GM21529 (cell line): ENCODE results near the gene SENP8.
"Not testable (repeated sequence)": the region's sequence is repeated elsewhere in the genome, so short reads cannot be mapped to it uniquely, and the experiment has no call there.

ENCODE experiments used
- ATAC-seq: cut with Tn5 transposase; IDR thresholded peaks from one replicate; pipeline ENCODE4 v1.9.1; 2021; ENCODE audit not compliant: unreplicated experiment

SENP8 gene

GRCh38 chr15:72118017-72118978, at the start of gene SENP8, which contains the start of gene MYO9A:
TSS of gene SENP8 (plus strand) at chr15:72118403. CDS start at chr15:72139624, 21,221 bp downstream.
TSS of gene MYO9A (minus strand) at chr15:72118150. CDS start at chr15:72046563, 71,587 bp downstream.
- peak; percentile 56 for ATAC-seq

GRCh38 chr15:72068856-72069255, 49.3 kb upstream of the SENP8 start:
- ATAC-seq, result no peak

GRCh38 chr15:72070817-72071447, 47.3 kb upstream of the SENP8 start:
- no peak for ATAC-seq

- not testable (repeated sequence) for ATAC-seq
These were observed 46.8 kb upstream of the SENP8 start for GRCh38 chr15:72071448-72071825.

GRCh38 chr15:72074335-72075060, 43.7 kb upstream of the SENP8 start:
- ATAC-seq, result no peak

GRCh38 chr15:72077950-72078349, 40.3 kb upstream of the SENP8 start:
- no peak for ATAC-seq

GRCh38 chr15:72078887-72079286, 39.3 kb upstream of the SENP8 start:
- peak; percentile 49 for ATAC-seq

- ATAC-seq, result no peak
These were observed 36.0 kb upstream of the SENP8 start for GRCh38 chr15:72082176-72082575.

- ATAC-seq, result no peak
These were observed 32.0 kb upstream of the SENP8 start for GRCh38 chr15:72086010-72086697.

GRCh38 chr15:72086920-72087648, 31.1 kb upstream of the SENP8 start:
- ATAC-seq, result no peak

- no peak for ATAC-seq
These were observed 26.2 kb upstream of the SENP8 start for GRCh38 chr15:72092006-72092405.

- ATAC-seq, result no peak
These were observed 25.5 kb upstream of the SENP8 start for GRCh38 chr15:72092691-72093090.

- no peak for ATAC-seq
These were observed 21.4 kb upstream of the SENP8 start for GRCh38 chr15:72096796-72097195.

GRCh38 chr15:72098040-72098439, 20.2 kb upstream of the SENP8 start:
- ATAC-seq, result no peak

- no peak for ATAC-seq
These were observed 19.0 kb upstream of the SENP8 start for GRCh38 chr15:72099155-72099554.

- not testable (repeated sequence) for ATAC-seq
These were observed 17.7 kb upstream of the SENP8 start for GRCh38 chr15:72100551-72100950.

GRCh38 chr15:72105111-72105510, 13.1 kb upstream of the SENP8 start:
- ATAC-seq, result no peak

GRCh38 chr15:72106068-72106467, 12.1 kb upstream of the SENP8 start:
- no peak for ATAC-seq

- ATAC-seq, result no peak
These were observed 7.8 kb upstream of the SENP8 start for GRCh38 chr15:72110355-72110754.

- no peak for ATAC-seq
These were observed 6.1 kb upstream of the SENP8 start for GRCh38 chr15:72112116-72112515.
